B cell (primary cell): ENCODE results near the gene CAPZB.
A peak's percentile ranks its signal among the peaks of the same experiment; 100 is the strongest.

Source experiments
- CTCF ChIP-seq: fragments of 200-600 bp; IDR thresholded peaks from one replicate; pipeline ENCODE4 v1.8.0; 2022; ENCODE audit warnings: antibody characterized with exemption, mild to moderate bottlenecking
- EZH2 ChIP-seq: IDR thresholded peaks from 2 replicates; pipeline ENCODE4 v1.6.1; 2012; ENCODE audit warnings: borderline replicate concordance, low read depth, mild to moderate bottlenecking, moderate library complexity, low read length; ENCODE audit not compliant: insufficient read depth, poor library complexity, severe bottlenecking

- TF ChIP-seq CTCF (peak; percentile 33), EZH2 (no peak)
These were observed 93.8 kb downstream of the CAPZB start for GRCh38 chr1:19391596-19391981.
